Adrenal gland (tissue), 5 donors: ENCODE results near the gene ATP6V1C2.

Experiments
- POLR2A ChIP-seq, 2 donors: fragments of 450-650 bp; IDR thresholded peaks; one replicate each; pipeline ENCODE4 v1.6.1; 2017; ENCODE audit warnings: antibody characterized with exemption in 2 of 2, mild to moderate bottlenecking in 2 of 2, moderate library complexity in 1 of 2
- TF ChIP-seq, protein P1 (sequence below), 6 experiments: fragments of 450-650 bp in 4 of 6; fragments of 200-600 bp in 2 of 6; sonication (generic) in 1 of 6; IDR thresholded peaks; 1 replicate in 5 of 6; 2 replicates in 1 of 6; pipeline versions ENCODE4 v1.5.1 to v1.8.0; 2016 to 2021; ENCODE audit warnings: antibody characterized with exemption in 6 of 6, mild to moderate bottlenecking in 2 of 6, moderate library complexity in 1 of 6
- donor health status: DM: no; HTN: no; CAD: no.

DNA sequence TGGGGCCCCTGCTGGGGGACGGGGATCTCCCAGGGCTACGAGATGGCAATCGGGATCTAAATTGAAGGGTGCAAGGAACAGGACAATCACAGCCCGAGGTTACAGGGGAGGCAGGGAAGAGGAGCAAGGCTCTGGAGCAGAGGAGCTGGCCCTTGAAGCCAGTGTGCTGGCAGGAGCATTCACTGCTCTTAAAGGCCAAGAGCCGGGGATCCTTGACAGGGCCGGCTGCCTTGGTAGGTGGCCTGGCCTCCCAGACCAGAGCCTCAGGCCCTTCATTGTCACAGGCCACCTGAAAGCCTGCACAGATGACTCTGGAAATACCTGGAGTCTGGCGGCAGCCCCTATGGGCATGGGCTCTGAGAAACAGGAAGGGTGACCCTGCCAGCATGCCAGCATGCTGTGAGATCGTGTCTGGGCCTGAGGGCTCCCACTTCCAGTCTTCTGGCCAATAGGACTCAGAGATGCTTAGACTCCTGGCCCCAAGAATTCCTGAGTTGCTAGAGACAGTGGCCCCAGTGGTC is 52.5 kb downstream of the ATP6V1C2 start:
- TF ChIP-seq, protein P1, sequence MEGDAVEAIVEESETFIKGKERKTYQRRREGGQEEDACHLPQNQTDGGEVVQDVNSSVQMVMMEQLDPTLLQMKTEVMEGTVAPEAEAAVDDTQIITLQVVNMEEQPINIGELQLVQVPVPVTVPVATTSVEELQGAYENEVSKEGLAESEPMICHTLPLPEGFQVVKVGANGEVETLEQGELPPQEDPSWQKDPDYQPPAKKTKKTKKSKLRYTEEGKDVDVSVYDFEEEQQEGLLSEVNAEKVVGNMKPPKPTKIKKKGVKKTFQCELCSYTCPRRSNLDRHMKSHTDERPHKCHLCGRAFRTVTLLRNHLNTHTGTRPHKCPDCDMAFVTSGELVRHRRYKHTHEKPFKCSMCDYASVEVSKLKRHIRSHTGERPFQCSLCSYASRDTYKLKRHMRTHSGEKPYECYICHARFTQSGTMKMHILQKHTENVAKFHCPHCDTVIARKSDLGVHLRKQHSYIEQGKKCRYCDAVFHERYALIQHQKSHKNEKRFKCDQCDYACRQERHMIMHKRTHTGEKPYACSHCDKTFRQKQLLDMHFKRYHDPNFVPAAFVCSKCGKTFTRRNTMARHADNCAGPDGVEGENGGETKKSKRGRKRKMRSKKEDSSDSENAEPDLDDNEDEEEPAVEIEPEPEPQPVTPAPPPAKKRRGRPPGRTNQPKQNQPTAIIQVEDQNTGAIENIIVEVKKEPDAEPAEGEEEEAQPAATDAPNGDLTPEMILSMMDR (IDR thresholded peaks at IDR 0.05), result no peak
- no peak for TF ChIP-seq POLR2A (IDR thresholded peaks at IDR 0.05)
